Stimulated activated CD8-positive, alpha-beta memory T cell treated with anti-CD3 and anti-CD28 coated beads, Interleukin-15, amount 100 ng/mL, for 4 hours (primary cell): ENCODE data around the gene OGDHL.

Experiments used
- DNase-seq, 2 donors: peaks; one replicate each; pipeline ENCODE4 v3.0.0-alpha.2; 2020; ENCODE audit warnings: low read depth in 2 of 2

OGDHL gene

GRCh38 chr10:49690698-49691356 lies 71.3 kb downstream of the OGDHL start:
- no peak for DNase-seq

- no peak for DNase-seq
Measured at GRCh38 chr10:49689882-49690510, 72.1 kb downstream of the OGDHL start.

- DNase-seq = no peak
Measured at GRCh38 chr10:49688920-49689319, 73.2 kb downstream of the OGDHL start.

- DNase-seq = no peak
Measured at GRCh38 chr10:49688261-49688846, 73.8 kb downstream of the OGDHL start.

GRCh38 chr10:49686651-49687050 lies 75.5 kb downstream of the OGDHL start:
- no peak for DNase-seq
